Tibial nerve (tissue), 4 donors: ENCODE measurements around the gene GPX2. TPM values are rescaled to one million over a fixed set of nuclear protein-coding genes. Genes with fewer than 3 reads are reported as not detected.

ENCODE experiments used
- DNase-seq, 2 donors: peaks; one replicate each; pipeline ENCODE4 v3.0.0-alpha.2; 2019; ENCODE audit warnings: low spot score in 2 of 2
- H3K27ac ChIP-seq, 4 donors: fragments of 200-600 bp; sonication (generic) in 3 of 4; one replicate each; pipeline ENCODE4 v1.5.1; 2017 to 2019; ENCODE audit warnings: mild to moderate bottlenecking in 1 of 4
- H3K27me3 ChIP-seq, 2 donors: fragments of 200-600 bp; sonication (generic) in 1 of 2; one replicate each; pipeline versions ENCODE4 v1.5.1 to v1.6.0; 2017 to 2019
- H3K36me3 ChIP-seq, 3 donors: fragments of 200-600 bp; sonication (generic); one replicate each; pipeline ENCODE4 v1.5.1; 2018 to 2019
- H3K4me1 ChIP-seq, 4 donors: fragments of 200-600 bp; sonication (generic) in 3 of 4; one replicate each; pipeline ENCODE4 v1.5.1; 2017 to 2019
- H3K4me3 ChIP-seq, 4 donors: fragments of 200-600 bp; sonication (generic) in 3 of 4; one replicate each; pipeline ENCODE4 v1.5.1; 2017 to 2019; ENCODE audit warnings: mild to moderate bottlenecking in 1 of 4, moderate library complexity in 1 of 4
- H3K9me3 ChIP-seq, 4 donors: fragments of 200-600 bp; sonication (generic) in 3 of 4; one replicate each; pipeline ENCODE4 v1.5.1; 2017 to 2019
- EP300 ChIP-seq, 2 donors: sonication (generic); formaldehyde crosslinking; IDR thresholded peaks; one replicate each; pipeline ENCODE4 v1.6.1; 2017; ENCODE audit warnings: antibody characterized with exemption in 2 of 2, mild to moderate bottlenecking in 1 of 2
- POLR2A ChIP-seq, 2 donors: fragments of 450-650 bp; IDR thresholded peaks; one replicate each; pipeline ENCODE4 v1.6.1; 2017; ENCODE audit warnings: antibody characterized with exemption in 2 of 2, mild to moderate bottlenecking in 2 of 2, moderate library complexity in 2 of 2
- WGBS, 2 donors: methylation state at CpG; one replicate each; pipeline ENCODE4 v1.1.5; 2018; 5-methylcytosine and 5-hydroxymethylcytosine counted together
- total RNA-seq, 4 donors: library from RNA; depleted of rRNA; stranded (reverse); fragments of >200 nt; gene quantifications; one replicate each; pipeline ENCODE4 v1.1.0, GENCODE V29; 2016
- TF ChIP-seq, protein P1 (sequence below), 5 experiments: fragments of 200-600 bp in 3 of 5; fragments of 450-650 bp in 2 of 5; sonication (generic) in 3 of 5; IDR thresholded peaks; one replicate each; pipeline ENCODE4 v1.5.1; 2016 to 2019; ENCODE audit warnings: antibody characterized with exemption in 5 of 5, mild to moderate bottlenecking in 3 of 5, moderate library complexity in 2 of 5

The GPX2 gene
- total RNA-seq, 4 donors from 2014 or later: not detected

DNA sequence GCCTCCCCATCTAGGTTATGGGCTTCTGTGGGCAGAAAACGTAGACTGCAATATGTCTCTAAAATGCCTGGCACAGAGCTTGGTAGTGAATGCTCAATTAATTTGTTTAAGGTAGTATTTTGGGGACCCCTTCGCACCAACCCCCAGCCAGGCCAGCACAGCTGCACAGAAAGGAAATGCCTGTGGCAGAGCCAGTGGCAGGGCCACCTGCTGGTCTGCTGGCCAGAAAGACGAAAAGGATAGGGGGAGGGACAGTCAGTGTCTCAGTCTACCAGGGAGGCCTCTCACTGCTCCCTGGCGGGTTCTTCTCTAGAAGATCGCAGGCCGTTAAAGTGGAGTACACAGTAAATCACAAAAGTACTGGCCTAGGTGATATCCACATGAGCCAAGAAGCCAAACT lies 26.1 kb upstream of the GPX2 start:
- Histone ChIP-seq H3K4me1 (peaks cover 0 to 20% (median 10%) of the 10 kb centered on the region in 4 donors), H3K27me3 (peaks cover 0 to 12% of the 10 kb centered on the region in 2 donors), H3K9me3 (no peaks in the 10 kb centered on the region), H3K4me3 (no peak overlapping the region), H3K36me3 (peaks cover 0 to 7% (median 0%) of the 10 kb centered on the region in 3 donors), H3K27ac (no peak overlapping the region)
- WGBS, 2 donors: 77 to 81% methylated on average over 6 of the region's 6 CpGs
- TF ChIP-seq POLR2A (IDR thresholded peaks at IDR 0.05): no peak
- DNase-seq: no peak

DNA sequence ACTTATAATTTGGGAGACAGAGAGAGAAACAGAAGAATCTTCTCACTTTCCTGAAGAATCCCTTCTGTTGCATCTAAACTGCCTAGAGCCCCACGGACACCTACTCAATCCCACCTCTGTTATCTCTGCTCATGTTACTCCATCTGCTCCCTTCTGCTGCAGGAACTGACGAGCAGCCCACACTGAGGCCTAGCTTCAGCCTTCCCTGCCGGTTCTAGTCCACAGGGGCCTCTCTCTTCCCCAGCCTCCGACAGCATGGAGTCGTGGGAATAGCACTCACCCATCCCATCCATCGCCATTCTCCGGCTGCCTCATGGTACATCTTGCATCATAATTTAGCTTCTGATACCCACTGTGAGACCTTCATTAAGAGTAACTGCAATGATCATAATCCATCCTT lies 25.6 kb upstream of the GPX2 start:
- Histone ChIP-seq H3K9me3 (no peaks in the 10 kb centered on the region), H3K36me3 (peaks cover 0 to 7% (median 0%) of the 10 kb centered on the region in 3 donors), H3K27ac (no peak overlapping the region), H3K4me1 (peaks cover 0 to 20% (median 10%) of the 10 kb centered on the region in 4 donors), H3K4me3 (no peak overlapping the region), H3K27me3 (peaks cover 0 to 12% of the 10 kb centered on the region in 2 donors)
- WGBS, 2 donors: 77 to 83% methylated on average over 7 of the region's 7 CpGs
- TF ChIP-seq EP300 (IDR thresholded peaks at IDR 0.05): no peak
- no peak for TF ChIP-seq POLR2A (IDR thresholded peaks at IDR 0.05)
- TF ChIP-seq, protein P1, sequence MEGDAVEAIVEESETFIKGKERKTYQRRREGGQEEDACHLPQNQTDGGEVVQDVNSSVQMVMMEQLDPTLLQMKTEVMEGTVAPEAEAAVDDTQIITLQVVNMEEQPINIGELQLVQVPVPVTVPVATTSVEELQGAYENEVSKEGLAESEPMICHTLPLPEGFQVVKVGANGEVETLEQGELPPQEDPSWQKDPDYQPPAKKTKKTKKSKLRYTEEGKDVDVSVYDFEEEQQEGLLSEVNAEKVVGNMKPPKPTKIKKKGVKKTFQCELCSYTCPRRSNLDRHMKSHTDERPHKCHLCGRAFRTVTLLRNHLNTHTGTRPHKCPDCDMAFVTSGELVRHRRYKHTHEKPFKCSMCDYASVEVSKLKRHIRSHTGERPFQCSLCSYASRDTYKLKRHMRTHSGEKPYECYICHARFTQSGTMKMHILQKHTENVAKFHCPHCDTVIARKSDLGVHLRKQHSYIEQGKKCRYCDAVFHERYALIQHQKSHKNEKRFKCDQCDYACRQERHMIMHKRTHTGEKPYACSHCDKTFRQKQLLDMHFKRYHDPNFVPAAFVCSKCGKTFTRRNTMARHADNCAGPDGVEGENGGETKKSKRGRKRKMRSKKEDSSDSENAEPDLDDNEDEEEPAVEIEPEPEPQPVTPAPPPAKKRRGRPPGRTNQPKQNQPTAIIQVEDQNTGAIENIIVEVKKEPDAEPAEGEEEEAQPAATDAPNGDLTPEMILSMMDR (IDR thresholded peaks at IDR 0.05): no peak
- DNase-seq: no peak

DNA sequence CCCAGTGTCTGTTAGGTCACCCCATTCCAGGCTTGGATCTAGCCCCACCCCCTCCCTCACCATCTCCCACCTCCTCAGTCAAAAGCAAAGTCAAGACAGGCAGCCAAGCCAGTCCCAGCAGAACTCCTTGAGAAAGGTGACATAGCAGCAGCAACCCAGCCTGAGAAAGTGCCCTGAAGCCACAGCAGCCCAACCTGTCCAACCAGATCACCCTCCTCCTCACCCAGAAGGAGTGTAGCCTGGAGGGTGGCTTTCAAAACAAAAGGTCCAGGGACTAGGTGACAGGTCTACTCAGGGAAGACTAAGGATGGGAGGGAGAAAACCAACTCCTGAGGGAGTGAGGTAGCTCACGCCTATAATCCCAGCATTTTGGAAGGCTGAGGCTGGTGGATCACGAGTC lies 24.4 kb upstream of the GPX2 start:
- Histone ChIP-seq H3K4me1 (peaks cover 0 to 15% (median 8%) of the 10 kb centered on the region in 4 donors), H3K4me3 (no peak overlapping the region), H3K36me3 (peaks cover 0 to 7% (median 0%) of the 10 kb centered on the region in 3 donors), H3K27ac (no peak overlapping the region), H3K27me3 (peaks cover 0 to 12% of the 10 kb centered on the region in 2 donors), H3K9me3 (no peaks in the 10 kb centered on the region)
- WGBS, 2 donors: 76 to 98% methylated on average over 2 of the region's 2 CpGs
- no peak for DNase-seq
- TF ChIP-seq EP300 (IDR thresholded peaks at IDR 0.05): no peak
- no peak for TF ChIP-seq POLR2A (IDR thresholded peaks at IDR 0.05)
- TF ChIP-seq, protein P1 (IDR thresholded peaks at IDR 0.05): no peak

DNA sequence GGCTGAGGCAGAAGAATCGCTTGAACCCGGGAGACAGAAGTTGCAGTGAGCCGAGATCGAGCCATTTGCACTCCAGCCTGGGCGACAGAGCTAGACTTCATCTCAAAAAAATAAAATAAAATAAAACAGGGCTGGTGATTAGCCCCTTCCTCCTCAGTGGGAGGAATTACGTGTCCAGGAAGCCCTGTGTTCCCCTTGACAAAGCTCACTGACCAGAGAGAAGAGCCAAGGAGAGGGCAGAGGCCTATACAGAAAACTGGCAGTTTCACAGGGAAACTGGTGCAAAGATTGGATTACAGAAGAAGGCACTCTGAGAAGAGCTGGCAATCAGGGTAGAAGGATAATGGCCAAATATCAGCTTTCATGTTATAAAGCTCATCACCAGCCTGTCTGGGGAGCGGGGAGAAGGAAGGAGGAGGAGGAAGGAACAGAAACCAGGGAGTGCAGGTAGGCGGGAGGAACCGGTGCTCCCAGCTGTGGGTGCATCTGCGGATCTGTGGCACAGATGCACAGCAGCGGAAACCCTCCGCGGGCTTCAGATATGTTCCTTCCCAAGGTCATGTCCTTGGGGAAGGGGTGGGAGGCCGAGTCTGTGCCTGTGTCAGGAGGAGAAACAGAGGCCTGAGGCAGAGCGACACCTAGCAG lies 22.9 kb upstream of the GPX2 start:
- H3K9me3 ChIP-seq: no peaks in the 10 kb centered on the region
- DNase-seq: no peak
- peaks cover 0 to 1% (median 0%) of the 10 kb centered on the region in 4 donors for H3K4me1 ChIP-seq
- 89% methylated on average over 15 of the region's 15 CpGs for WGBS, 2 donors
- H3K36me3 ChIP-seq: peaks cover 0 to 7% (median 0%) of the 10 kb centered on the region in 3 donors
- no peaks in the 10 kb centered on the region for H3K27me3 ChIP-seq
- TF ChIP-seq EP300 (IDR thresholded peaks at IDR 0.05) (no peak), POLR2A (IDR thresholded peaks at IDR 0.05) (no peak)
- TF ChIP-seq, protein P1 (IDR thresholded peaks at IDR 0.05): no peak
- no peak overlapping the region for H3K4me3 ChIP-seq
- no peak overlapping the region for H3K27ac ChIP-seq

DNA sequence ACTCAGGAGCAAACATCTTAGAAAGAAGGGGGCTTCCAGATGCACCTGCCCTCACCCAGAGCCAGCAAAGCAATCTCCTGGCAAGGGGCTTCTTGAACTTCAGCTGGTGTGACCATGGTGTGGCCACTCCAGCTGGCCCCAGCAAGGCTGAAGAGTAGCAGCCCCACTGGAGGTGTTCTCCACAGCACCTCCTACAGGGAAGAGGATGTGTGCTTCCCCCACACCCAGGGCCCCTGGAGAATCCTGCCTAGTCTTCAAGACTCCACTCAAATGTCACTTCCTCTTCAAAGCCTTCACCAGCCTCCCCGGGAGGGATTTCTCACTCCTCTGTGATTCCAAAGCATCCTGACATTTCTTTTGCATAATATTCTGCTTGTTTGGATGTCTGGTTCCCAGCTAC lies 21.1 kb upstream of the GPX2 start:
- no peak overlapping the region for H3K4me3 ChIP-seq
- WGBS, 2 donors: 48 to 57% methylated on average over 1 of the region's 1 CpG
- DNase-seq: no peak
- TF ChIP-seq, protein P1 (IDR thresholded peaks at IDR 0.05): no peak
- TF ChIP-seq POLR2A (IDR thresholded peaks at IDR 0.05): no peak
- TF ChIP-seq EP300 (IDR thresholded peaks at IDR 0.05): no peak
- H3K4me1 ChIP-seq: no peaks in the 10 kb centered on the region
- H3K27me3 ChIP-seq: no peaks in the 10 kb centered on the region
- no peaks in the 10 kb centered on the region for H3K9me3 ChIP-seq
- peaks cover 0 to 7% (median 0%) of the 10 kb centered on the region in 3 donors for H3K36me3 ChIP-seq
- H3K27ac ChIP-seq: no peak overlapping the region
